GM19324 (cell line): ENCODE results near the gene ATP9B.

ENCODE experiments used
- ATAC-seq: cut with Tn5 transposase; IDR thresholded peaks from one replicate; pipeline ENCODE4 v1.9.1; 2021; ENCODE audit warnings: mild to moderate bottlenecking, moderate library complexity; ENCODE audit not compliant: unreplicated experiment, low FRiP score

The ATP9B gene

DNA sequence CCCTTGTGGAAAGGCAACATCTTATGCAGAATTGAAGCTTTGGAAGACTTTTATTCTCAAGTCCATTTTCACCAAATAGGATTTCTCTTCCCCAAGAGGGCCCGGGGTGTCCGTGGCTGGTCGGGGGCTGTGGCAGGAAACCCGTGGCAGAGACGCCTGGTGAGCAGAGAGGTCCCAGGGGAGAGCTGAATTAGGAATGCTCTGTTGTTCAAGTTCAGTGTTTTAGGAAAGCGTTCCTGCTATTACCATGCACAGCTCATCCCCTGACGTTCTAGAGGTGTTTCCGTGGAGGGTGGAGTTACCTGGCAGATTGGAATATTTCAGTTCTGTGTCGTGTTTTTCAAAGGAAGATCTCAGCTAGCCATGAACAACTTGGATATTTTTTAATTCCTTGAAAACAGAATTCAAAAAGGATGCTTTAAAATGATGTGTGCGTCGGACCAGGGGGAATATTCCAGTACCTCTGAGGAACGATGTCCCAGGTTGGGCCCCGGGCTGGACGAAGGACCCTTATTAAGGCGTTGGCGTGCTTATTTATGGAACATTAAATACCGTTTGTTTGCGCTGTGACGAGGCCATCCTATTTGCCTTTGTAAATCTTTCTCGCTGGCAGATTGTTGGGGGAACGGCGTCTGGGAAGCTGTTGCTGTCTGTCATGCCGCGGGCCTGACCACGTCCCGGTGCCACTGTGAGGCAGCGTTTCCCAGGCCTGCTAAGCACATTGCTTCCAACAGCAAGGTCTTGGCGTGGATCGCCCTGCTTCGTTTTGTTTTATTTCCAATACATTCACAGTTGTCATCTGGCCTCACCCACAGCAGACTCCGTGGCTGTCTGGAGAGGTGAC lies 334.8 kb downstream of the ATP9B start:
- no peak for ATAC-seq

DNA sequence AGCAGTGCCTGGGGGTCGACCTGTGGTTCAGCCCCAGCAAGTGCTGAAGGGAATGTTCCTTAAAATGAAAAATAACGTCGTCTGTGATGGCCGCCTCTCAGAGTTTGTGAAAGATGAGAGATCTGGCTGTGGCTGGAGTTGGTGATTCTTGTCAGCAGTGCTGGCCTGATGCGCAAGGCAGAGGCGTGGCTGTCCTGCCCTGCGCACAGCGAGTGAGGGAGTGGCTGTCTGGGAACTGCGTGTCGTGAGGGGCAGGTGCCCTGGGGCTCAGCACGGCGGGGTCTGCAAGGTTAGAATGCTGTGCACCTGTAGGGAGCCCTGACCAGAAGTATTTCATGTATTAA lies 335.3 kb downstream of the ATP9B start:
- no peak for ATAC-seq

DNA sequence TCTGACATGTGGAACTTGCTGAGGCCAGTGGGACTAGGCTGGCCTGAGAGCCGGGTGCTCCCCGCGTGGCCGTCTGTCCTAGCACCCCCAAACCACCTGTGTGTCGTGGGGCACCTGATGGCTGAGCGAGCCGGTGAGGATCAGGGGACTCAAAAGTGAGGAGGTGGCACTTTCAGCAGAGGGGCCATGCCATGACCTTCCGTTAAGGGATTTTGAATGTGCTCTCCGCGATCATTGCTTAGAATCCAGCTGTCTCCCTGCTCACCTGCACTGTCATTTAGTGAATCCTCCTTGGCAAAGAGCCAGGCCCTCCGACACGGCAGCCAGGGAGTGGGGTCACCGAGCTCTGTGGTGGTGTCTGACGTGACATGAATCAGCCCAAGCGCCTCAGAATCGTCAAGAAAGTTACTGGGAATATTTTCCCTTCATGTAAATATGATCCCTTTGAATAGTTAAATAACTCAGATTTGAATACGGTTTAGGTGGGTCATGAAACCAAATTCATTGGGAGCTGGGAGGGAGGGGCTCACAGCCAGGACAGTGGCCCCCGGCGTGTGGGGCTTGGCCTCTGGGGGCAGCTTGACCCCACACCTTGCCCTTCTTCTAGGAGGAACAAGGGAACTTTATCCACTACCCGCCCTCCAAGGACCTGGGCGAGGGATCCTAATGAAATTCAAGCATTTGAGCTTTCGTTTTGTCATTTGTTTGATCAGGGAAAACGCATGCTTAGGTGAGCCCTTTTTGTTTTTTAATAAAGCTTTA lies 336.0 kb downstream of the ATP9B start:
- ATAC-seq: no peak

DNA sequence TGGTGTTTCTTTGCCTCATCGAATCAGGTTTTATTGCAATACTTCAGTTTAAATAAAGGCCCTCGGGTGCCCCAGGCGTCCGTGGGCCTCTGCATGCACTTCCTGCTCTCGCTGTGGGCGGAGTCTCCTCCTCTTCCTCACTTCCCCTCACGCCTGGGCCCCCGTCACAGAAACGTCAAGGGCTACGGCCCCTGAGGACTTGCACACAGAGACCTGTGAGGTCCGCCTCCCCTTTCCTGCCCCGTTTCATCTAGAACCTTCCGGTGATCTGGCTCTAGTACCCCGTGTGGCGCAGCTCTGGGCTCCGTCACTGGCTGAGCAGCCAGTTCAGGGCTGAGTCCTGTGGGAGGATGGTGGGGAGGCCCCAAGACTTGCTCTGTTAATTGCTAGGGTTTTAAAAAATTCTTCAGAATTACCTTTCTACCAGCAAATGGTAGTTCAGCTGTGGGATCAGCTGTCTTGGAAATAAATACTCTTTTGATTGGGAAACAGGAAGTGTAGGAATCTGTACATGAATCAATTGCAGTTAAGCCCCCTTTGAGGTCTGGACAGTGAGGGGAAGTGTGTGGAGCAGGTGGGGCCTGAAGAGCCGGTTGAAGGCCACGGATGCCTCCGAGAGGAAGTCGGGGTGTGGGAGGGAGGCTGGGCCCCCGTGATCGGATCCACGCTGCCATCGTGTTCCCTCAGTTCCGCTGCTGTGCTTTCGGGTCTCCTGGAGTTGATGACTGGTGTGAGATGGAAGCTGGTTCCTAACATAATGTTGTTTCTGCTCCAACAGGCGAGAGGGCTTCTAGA lies 336.8 kb downstream of the ATP9B start:
- peak; percentile 59 for ATAC-seq

DNA sequence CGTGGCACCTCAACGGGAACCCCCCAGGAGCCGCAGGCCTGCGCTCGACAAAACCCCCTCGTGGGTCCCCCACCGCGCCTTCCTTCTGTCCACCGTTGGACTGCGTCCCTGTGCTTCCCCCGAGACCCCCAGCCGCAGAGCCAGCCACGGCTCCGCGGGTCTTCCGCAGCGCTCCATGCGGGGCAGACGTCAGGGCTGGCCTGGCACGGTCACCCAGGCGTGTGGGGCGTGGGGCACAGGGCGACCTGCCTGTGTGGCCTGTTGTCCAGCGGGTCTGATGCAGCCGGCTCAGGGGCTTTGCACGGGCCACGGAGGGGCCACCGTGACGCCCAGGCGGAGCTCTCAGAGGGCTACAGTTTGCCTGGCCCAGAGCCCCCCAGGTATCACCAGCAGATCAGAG lies 337.5 kb downstream of the ATP9B start:
- ATAC-seq: no peak

DNA sequence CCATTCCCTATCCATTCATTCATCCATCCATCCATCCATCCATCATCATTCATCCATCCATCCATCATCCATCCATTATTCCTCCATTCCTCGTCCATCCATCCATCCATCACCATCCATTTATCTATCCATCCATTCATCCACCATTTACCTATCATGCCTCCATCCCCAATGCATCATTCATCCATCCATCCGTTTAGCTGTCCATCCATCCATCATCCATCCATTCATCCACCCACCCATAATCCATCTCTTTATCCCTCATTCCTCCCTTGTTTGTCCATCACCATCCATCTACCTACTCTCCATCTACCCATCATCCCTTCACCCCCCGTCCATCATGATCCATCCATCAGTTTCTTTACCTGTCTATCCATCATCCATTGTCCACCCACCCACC lies 340.1 kb downstream of the ATP9B start:
- ATAC-seq: no peak

DNA sequence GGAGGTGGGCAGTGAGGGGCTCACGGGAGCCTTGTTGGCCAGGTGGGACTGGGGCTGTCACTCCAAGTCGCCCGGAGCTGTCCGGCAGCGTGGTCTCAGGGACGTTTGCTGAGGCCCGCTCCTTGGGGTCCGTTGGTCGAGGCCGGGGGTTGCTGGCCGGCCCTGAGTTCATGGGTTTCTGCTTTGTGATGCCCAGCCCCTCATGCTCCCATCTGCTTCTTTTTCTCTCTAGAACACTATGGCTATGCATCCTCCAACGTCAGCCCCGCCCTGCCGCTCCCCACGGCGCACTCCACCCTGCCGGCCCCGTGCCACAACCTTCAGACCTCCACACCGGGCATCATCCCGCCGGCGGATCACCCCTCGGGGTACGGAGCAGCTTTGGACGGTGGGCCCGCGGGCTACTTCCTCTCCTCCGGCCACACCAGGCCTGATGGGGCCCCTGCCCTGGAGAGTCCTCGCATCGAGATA lies 341.0 kb downstream of the ATP9B start:
- no peak for ATAC-seq

DNA sequence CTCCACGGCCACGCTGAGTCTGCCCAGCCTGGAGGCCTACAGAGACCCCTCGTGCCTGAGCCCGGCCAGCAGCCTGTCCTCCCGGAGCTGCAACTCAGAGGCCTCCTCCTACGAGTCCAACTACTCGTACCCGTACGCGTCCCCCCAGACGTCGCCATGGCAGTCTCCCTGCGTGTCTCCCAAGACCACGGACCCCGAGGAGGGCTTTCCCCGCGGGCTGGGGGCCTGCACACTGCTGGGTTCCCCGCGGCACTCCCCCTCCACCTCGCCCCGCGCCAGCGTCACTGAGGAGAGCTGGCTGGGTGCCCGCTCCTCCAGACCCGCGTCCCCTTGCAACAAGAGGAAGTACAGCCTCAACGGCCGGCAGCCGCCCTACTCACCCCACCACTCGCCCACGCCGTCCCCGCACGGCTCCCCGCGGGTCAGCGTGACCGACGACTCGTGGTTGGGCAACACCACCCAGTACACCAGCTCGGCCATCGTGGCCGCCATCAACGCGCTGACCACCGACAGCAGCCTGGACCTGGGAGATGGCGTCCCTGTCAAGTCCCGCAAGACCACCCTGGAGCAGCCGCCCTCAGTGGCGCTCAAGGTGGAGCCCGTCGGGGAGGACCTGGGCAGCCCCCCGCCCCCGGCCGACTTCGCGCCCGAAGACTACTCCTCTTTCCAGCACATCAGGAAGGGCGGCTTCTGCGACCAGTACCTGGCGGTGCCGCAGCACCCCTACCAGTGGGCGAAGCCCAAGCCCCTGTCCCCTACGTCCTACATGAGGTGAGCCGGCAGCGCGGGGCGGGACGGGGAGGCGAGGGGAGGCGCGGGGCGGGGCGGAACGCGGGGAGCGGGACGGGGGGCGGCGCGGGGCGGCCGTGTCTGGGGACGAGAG lies 341.8 kb downstream of the ATP9B start:
- no peak for ATAC-seq

DNA sequence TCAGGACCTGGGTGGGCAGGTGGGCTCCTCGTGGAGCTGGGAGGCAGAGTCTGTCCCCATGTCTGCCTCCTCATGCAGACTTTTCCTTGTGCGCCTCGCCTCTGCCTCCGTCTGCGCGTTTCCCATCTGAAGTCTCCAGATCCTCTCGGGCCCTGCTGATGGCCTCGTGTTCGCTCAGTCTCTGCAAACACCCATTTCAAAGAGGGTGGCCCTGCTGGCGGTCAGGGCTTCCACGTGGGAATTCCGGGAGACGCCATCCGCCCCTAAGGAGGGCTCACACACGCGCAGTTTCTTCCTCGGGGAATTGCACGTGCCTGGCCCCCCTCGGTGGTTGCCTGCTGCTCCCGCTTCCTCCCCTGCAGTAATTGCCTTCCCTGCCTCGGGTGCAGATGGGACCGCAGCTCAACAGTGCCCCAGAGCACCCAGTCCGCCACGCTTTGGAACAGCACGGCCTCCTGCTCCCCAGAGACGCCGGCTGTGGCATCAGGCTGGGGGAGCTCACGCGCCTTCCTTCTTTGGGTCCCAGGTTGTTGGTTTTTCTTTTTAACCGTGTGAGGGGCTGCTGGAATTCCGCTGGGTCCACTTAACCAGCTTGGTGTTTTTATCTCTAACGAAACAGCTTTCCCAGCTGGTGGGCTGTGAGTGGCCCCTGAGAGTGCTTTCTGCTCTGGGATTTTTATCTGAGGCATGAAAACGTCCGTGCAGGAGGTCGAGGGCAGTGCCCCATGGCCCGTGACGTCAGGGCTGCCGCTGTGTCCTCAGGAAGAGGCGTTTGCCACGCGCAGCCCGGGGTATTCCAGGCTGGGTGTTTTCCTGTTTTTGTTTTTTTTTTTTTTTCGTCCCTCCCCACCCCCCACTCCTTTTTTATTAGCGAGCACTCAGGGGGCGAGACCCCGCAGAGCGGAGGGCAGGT lies 342.7 kb downstream of the ATP9B start:
- no peak for ATAC-seq

DNA sequence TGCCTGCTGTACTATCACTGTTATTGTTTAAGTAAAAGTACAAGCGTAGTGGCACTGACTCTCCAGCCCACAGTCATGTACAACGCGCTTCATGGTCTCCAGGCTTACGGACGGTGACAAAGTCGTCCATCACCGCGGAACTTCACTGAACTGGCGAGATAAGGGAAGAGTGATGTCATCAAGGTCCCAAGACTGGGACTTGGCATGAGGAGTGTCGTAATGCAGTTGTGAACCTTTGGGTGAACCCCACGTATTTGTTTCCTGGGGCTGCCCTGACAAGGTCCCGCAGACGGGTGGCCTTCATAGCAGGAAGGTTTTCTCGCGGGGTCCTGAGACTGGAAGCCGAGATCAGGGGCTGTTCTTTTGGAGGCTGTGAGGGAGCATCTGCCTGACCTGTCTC lies 343.8 kb downstream of the ATP9B start:
- ATAC-seq: no peak

DNA sequence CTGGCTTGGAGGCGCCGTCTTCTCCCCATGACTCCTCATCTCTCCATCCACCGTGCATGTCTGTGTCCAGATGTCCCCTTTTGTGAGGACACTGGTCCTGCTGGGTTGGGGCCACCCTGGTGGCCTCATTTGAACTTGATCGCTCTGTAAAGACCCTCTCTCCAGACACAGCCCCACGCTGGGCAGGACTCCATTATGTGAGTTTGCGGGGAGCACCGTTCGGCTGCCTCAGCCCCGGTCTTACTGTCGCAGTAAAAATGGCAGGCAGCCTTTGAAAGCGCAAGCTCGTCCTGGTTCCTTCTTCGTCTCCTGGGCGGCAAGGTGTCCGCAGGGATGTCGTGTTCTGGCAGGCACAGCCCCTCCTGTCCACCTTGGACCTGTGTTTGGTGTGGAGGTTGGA lies 344.2 kb downstream of the ATP9B start:
- ATAC-seq: no peak

DNA sequence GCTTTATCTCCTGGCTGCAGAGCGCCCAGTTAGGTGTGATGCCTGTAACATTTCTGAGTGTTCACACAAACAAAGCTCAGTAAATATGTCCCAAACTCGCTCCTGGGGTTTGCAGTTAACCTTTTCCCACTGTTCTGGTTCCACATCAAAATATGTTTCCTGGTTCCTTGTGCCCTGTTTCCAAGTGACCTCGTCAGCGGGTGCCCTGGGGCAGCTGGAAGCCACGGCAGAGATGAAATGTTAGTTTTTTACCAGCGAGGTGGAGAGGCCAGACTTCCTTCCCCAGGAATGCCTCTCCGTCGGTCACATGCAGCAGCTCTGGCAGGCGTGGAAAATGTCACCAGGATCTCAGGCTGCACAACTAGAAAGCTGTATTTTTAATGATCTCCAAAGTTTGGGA lies 344.7 kb downstream of the ATP9B start:
- ATAC-seq: no peak

DNA sequence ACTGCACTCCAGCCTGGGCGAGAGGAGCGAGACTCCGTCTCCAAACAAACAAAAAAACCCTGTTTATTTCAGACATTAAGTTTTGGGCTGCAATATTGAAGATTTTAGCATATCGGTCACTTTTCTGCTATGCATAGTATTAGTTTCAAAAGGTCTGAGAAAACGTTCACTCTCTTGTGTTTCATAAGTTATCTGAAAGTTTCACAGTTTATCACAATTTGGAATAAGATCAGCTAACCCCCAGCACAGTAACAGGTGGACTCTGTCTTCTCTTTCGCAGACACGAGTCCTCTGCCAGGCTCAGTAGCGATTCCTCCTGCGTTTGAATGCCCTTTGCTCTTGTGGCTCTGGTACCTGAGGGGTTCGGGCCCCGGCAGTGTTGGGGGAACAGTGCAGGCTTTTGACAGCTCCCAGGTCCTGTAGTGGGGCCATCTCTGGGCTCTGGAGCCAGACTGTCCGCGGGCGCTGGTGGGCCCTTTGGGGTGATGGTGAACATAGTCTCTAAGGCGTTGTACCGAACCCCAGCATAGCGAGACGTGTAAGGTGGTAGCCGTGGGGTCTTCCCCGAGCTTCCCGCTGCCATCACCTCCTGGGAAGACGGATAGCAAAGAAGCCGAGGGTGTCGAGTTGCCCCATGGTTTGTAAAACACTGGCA lies 347.0 kb downstream of the ATP9B start:
- no peak for ATAC-seq

DNA sequence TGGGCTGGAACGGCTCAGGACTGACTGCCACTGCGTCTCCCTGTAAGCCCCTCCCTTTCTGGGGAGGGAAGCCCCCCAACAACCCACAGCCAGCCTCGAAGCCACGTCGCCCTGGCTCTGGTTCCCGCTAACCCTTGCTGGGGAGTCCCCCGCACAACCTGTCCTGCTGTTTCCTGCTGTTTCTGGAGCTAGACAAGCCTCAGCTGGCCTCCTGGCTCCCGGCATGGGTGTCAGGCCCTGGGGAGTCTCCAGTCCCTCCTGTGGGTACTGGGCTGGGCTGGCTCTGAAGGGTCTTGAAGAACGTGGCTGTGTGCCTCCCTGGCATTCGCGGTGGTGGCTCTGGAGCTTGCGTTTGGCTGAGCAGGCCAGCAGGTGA lies 347.5 kb downstream of the ATP9B start:
- no peak for ATAC-seq

DNA sequence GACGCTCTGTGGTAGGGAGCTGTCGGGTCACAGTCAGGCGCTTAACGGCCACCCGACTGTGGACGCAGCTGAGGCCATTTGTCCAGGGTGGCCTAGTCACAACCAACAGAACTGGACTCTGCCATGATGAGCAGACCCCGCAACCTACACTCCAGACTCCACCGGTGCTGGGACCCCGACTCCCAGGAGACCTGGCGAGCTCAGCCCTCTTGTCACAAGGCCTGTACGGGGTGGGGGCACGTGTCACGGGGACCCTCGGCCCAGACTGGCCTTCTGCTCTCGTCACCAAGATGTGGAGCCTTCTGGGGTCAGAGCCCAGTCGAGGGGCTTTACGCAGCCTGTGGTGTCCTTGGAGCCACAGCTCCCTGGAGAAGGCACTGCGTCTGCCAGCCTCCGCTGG lies 349.0 kb downstream of the ATP9B start:
- no peak for ATAC-seq

DNA sequence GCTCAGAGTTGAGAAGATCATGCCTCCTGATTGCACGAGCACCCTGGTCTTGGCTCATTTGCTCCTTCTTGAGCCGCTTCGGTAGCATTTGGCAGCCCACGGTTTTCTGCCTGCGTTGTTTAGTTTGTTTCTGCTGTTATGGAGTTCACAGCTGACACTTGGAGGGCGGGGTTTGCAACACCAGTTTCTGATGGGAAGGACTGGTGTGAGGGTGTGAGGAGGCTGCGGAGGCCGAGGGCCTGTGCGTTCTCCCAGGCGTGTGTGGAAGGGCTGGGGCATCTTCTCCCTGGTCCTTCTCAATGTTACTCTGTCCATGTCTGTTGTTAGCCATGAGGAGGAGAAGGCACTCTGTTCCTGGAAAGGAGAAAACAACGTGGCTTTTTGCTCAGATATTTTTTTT lies 349.4 kb downstream of the ATP9B start:
- ATAC-seq: no peak

DNA sequence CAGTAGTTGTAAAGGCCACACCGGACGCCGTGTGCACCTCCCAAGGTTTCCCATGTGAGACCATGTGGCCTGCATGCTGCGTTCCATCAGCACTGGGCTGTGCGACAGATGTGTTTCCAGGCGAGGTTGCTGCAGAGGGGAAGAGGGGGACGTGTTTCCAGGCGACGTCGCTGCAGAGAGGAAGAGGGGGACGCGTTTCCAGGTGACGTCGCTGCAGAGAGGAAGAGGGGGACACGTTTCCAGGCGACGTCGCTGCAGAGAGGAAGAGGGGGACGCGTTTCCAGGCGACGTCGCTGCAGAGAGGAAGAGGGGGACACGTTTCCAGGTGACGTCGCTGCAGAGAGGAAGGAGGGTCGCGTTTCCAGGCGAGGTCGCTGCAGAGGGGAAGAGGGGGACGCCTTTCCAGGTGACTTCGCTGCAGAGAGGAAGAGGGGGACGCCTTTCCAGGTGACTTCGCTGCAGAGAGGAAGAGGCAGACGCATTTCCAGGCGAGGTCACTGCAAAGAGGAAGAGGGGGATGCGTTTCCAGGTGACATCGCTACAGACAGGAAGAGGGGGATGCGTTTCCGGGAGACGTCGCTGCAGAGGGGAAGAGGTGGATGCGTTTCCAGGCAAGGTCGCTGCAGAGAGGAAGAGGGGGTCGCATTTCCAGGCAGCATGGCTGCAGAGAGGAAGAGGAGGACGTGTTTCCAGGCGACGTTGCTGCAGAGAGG lies 351.0 kb downstream of the ATP9B start:
- ATAC-seq: no peak

DNA sequence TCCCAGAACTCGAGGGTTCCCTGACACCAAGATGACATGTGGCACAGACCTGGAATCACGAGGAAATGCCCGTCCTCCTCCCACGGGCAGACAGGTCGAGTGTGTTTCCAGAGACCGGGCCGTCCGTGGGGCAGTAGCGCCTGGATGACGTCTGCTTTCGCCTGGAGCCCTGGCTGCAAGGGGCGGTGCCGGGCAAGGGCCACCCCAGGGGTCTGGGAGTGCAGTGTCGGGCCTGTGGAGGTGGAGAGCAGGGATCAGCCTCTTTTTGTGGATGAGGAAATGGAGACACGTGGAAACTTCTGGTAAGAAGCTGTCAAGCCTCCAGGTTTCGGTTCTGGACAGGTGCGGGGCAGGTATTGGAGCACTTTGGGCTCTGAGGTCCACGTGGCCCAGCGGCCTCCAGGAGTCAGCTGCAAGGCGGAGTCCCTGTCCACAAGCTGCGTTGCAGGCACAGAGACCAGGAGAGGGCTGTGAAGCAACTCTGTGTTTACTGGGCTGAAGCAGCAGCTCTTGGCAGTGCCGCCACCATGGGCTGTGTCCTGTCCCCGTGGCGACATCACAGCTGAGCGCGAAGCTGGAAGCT lies 352.2 kb downstream of the ATP9B start:
- ATAC-seq: no peak
